ENCODE data around the gene CDKL4.
"Not testable (repeated sequence)": the region's sequence is repeated elsewhere in the genome, so short reads cannot be mapped to it uniquely, and the experiment has no call there.

CDKL4 gene

GRCh38 chr2:39247512-39248043 is 3.8 kb upstream of the CDKL4 start:
- Histone ChIP-seq H3K4me1 (ENCODE audit: control extremely low read depth in 1 of 4, control insufficient read depth in 4 of 4, insufficient read depth in 4 of 4, low read length in 3 of 4) (peaks cover 0 to 7% (median 1%) of the 10 kb centered on the region in 4 experiments), H3K27me3 (replicated peaks in 2 of 5; ENCODE audit: control insufficient read depth in 4 of 5, insufficient read depth in 5 of 5, low read length in 4 of 5) (no peaks in the 10 kb centered on the region), H3K4me3 (ENCODE audit: control insufficient read depth in 1 of 7, extremely low read depth in 1 of 7, insufficient read depth in 4 of 7, low read depth in 2 of 7, low read length in 6 of 7) (no peak overlapping the region), H3K27ac (ENCODE audit: insufficient read depth in 1 of 2, low read depth in 1 of 2, low read length in 2 of 2, poor library complexity in 1 of 2, severe bottlenecking in 2 of 2) (no peak overlapping the region), H3K36me3 (ENCODE audit: control insufficient read depth in 4 of 4, insufficient read depth in 4 of 4, low read length in 3 of 4) (peaks cover 4 to 25% (median 20%) of the 10 kb centered on the region in 4 experiments), H3K9me3 (ENCODE audit: control extremely low read depth in 1 of 5, control insufficient read depth in 4 of 5, insufficient read depth in 2 of 5, low read depth in 1 of 5, low read length in 4 of 5) (peaks cover 0 to 11% (median 5%) of the 10 kb centered on the region in 5 experiments)
- 95% methylated on average over 4 of the region's 6 CpGs for WGBS (ENCODE audit: insufficient coverage)
- ChIA-PET CTCF (interaction anchor here (1.0 kb wide), 1 partner anchor 17 kb away, joined by 3 read pairs; no protein-coding TSS in a partner anchor), POLR2A (no interaction called here)
- DNase-seq: no peak

- no peak for DNase-seq
- H3K36me3 ChIP-seq (ENCODE audit: control insufficient read depth in 4 of 4, insufficient read depth in 4 of 4, low read length in 3 of 4): peaks cover 4 to 15% (median 11%) of the 10 kb centered on the region in 4 experiments
- no peak overlapping the region for H3K27ac ChIP-seq (ENCODE audit: insufficient read depth in 1 of 2, low read depth in 1 of 2, low read length in 2 of 2, poor library complexity in 1 of 2, severe bottlenecking in 2 of 2)
- H3K4me3 ChIP-seq (ENCODE audit: control insufficient read depth in 1 of 7, extremely low read depth in 1 of 7, insufficient read depth in 4 of 7, low read depth in 2 of 7, low read length in 6 of 7): no peak overlapping the region
- ChIA-PET CTCF (no interaction called here), POLR2A (no interaction called here)
- 100% methylated on average over 1 of the region's 1 CpG for WGBS (ENCODE audit: insufficient coverage)
- peaks cover 0 to 7% (median 1%) of the 10 kb centered on the region in 4 experiments for H3K4me1 ChIP-seq (ENCODE audit: control extremely low read depth in 1 of 4, control insufficient read depth in 4 of 4, insufficient read depth in 4 of 4, low read length in 3 of 4)
- no peaks in the 10 kb centered on the region for H3K27me3 ChIP-seq (replicated peaks in 2 of 5; ENCODE audit: control insufficient read depth in 4 of 5, insufficient read depth in 5 of 5, low read length in 4 of 5)
- peaks cover 0 to 10% (median 3%) of the 10 kb centered on the region in 5 experiments for H3K9me3 ChIP-seq (ENCODE audit: control extremely low read depth in 1 of 5, control insufficient read depth in 4 of 5, insufficient read depth in 2 of 5, low read depth in 1 of 5, low read length in 4 of 5)
Measured at GRCh38 chr2:39246382-39246980, 2.7 kb upstream of the CDKL4 start.

DNA sequence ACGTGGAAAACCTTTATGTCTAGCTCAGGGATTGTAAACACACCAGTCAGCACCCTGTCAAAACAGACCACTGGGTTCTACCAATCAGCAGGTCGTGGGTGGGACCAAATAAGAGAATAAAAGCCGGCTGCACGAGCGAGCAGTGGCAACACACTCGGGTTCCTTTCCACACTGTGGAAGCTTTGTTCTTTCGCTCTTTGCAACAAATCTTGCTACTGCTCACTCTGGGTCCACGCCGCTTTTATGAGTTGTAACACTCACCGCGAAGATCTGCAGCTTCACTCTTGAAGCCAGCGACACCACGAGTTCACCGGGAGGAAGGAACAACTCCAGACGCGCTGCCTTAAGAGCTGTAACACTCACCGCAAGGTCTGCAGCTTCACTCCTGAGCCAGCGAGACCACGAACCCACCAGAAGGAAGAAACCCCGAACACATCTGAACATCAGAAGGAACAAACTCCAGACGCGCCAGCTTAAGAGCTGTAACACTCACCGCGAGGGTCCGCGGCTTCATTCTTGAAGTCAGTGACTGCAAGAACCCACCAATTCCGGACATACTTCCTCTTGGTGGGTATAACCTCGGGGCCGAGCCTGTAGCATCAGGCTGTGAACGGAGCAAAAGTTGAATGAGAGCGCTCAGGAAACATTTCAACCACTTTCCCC is 1.3 kb upstream of the CDKL4 start:
- CTCF ChIA-PET: interaction anchor here (2.1 kb wide), 1 partner anchor 16 kb away, joined by 11 read pairs; no protein-coding TSS in a partner anchor
- H3K36me3 ChIP-seq (ENCODE audit: control insufficient read depth in 4 of 4, insufficient read depth in 4 of 4, low read length in 3 of 4); H3K27ac ChIP-seq (ENCODE audit: insufficient read depth in 1 of 2, low read depth in 1 of 2, low read length in 2 of 2, poor library complexity in 1 of 2, severe bottlenecking in 2 of 2); H3K4me1 ChIP-seq (ENCODE audit: control extremely low read depth in 1 of 4, control insufficient read depth in 4 of 4, insufficient read depth in 4 of 4, low read length in 3 of 4); POLR2A ChIA-PET; H3K9me3 ChIP-seq (ENCODE audit: control extremely low read depth in 1 of 5, control insufficient read depth in 4 of 5, insufficient read depth in 2 of 5, low read depth in 1 of 5, low read length in 4 of 5); H3K27me3 ChIP-seq (replicated peaks in 2 of 5; ENCODE audit: control insufficient read depth in 4 of 5, insufficient read depth in 5 of 5, low read length in 4 of 5): not testable (repeated sequence)
- peak overlapping the region in 5 of 7 experiments; percentile 2 to 45 (median 42) for H3K4me3 ChIP-seq (ENCODE audit: control insufficient read depth in 1 of 7, extremely low read depth in 1 of 7, insufficient read depth in 4 of 7, low read depth in 2 of 7, low read length in 6 of 7)
- 62% methylated on average over 31 of the region's 31 CpGs for WGBS (ENCODE audit: insufficient coverage)
- DNase-seq: peak; percentile 47 to 89 (median 74)

- H3K4me1 ChIP-seq (ENCODE audit: control extremely low read depth in 1 of 4, control insufficient read depth in 4 of 4, insufficient read depth in 4 of 4, low read length in 3 of 4); H3K9me3 ChIP-seq (ENCODE audit: control extremely low read depth in 1 of 5, control insufficient read depth in 4 of 5, insufficient read depth in 2 of 5, low read depth in 1 of 5, low read length in 4 of 5); DNase-seq; H3K36me3 ChIP-seq (ENCODE audit: control insufficient read depth in 4 of 4, insufficient read depth in 4 of 4, low read length in 3 of 4); H3K27ac ChIP-seq (ENCODE audit: insufficient read depth in 1 of 2, low read depth in 1 of 2, low read length in 2 of 2, poor library complexity in 1 of 2, severe bottlenecking in 2 of 2); POLR2A ChIA-PET; H3K27me3 ChIP-seq (replicated peaks in 2 of 5; ENCODE audit: control insufficient read depth in 4 of 5, insufficient read depth in 5 of 5, low read length in 4 of 5): not testable (repeated sequence)
- H3K4me3 ChIP-seq (ENCODE audit: control insufficient read depth in 1 of 7, extremely low read depth in 1 of 7, insufficient read depth in 4 of 7, low read depth in 2 of 7, low read length in 6 of 7): peak overlapping the region in 1 of 7 experiments; percentile 42
- CTCF ChIA-PET: interaction anchor here (2.1 kb wide), 1 partner anchor 15 kb away, joined by 11 read pairs; no protein-coding TSS in a partner anchor
- 96% methylated on average over 32 of the region's 39 CpGs for WGBS (ENCODE audit: insufficient coverage)
Measured at GRCh38 chr2:39244241-39244862, 582 bp upstream of the CDKL4 start.

DNA sequence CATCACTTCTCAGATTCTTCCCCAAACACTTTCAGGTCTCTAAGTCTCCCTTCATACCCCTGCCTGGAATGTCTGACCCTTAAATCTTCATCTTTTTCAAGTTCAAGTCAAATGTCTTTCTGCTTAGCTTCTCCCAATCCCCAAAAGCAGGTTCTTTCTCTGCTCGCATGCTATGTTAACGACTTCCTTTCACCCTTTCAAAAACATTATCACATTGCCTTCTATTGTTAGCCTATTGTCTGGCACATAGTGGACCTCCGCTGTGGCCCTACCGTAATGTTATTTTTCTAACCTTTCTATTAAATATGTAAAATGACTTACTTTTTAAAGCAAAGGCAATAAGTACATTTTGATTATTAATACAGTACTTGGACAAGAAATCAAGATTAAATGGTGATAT is 2.2 kb downstream of the CDKL4 start:
- Histone ChIP-seq H3K36me3 (ENCODE audit: control insufficient read depth in 4 of 4, insufficient read depth in 4 of 4, low read length in 3 of 4) (no peaks in the 10 kb centered on the region), H3K27ac (ENCODE audit: insufficient read depth in 1 of 2, low read depth in 1 of 2, low read length in 2 of 2, poor library complexity in 1 of 2, severe bottlenecking in 2 of 2) (no peak overlapping the region), H3K9me3 (ENCODE audit: control extremely low read depth in 1 of 5, control insufficient read depth in 4 of 5, insufficient read depth in 2 of 5, low read depth in 1 of 5, low read length in 4 of 5) (peaks cover 0 to 4% (median 0%) of the 10 kb centered on the region in 5 experiments), H3K4me3 (ENCODE audit: control insufficient read depth in 1 of 7, extremely low read depth in 1 of 7, insufficient read depth in 4 of 7, low read depth in 2 of 7, low read length in 6 of 7) (no peak overlapping the region), H3K27me3 (replicated peaks in 2 of 5; ENCODE audit: control insufficient read depth in 4 of 5, insufficient read depth in 5 of 5, low read length in 4 of 5) (no peaks in the 10 kb centered on the region), H3K4me1 (ENCODE audit: control extremely low read depth in 1 of 4, control insufficient read depth in 4 of 4, insufficient read depth in 4 of 4, low read length in 3 of 4) (peaks cover 0 to 7% (median 1%) of the 10 kb centered on the region in 4 experiments)
- no peak for DNase-seq
- CTCF ChIA-PET: no interaction called here
- POLR2A ChIA-PET: no interaction called here
- WGBS (ENCODE audit: insufficient coverage): 79% methylated on average over 2 of the region's 4 CpGs

GRCh38 chr2:39240758-39241157 is 3.0 kb downstream of the CDKL4 start:
- ChIA-PET CTCF (no interaction called here), POLR2A (no interaction called here)
- H3K9me3 ChIP-seq (ENCODE audit: control extremely low read depth in 1 of 5, control insufficient read depth in 4 of 5, insufficient read depth in 2 of 5, low read depth in 1 of 5, low read length in 4 of 5): peaks cover 0 to 5% (median 4%) of the 10 kb centered on the region in 5 experiments
- H3K27ac ChIP-seq (ENCODE audit: insufficient read depth in 1 of 2, low read depth in 1 of 2, low read length in 2 of 2, poor library complexity in 1 of 2, severe bottlenecking in 2 of 2): no peak overlapping the region
- H3K27me3 ChIP-seq (replicated peaks in 2 of 5; ENCODE audit: control insufficient read depth in 4 of 5, insufficient read depth in 5 of 5, low read length in 4 of 5): no peaks in the 10 kb centered on the region
- peaks cover 0 to 6% (median 1%) of the 10 kb centered on the region in 4 experiments for H3K4me1 ChIP-seq (ENCODE audit: control extremely low read depth in 1 of 4, control insufficient read depth in 4 of 4, insufficient read depth in 4 of 4, low read length in 3 of 4)
- H3K4me3 ChIP-seq (ENCODE audit: control insufficient read depth in 1 of 7, extremely low read depth in 1 of 7, insufficient read depth in 4 of 7, low read depth in 2 of 7, low read length in 6 of 7): no peak overlapping the region
- no peak for DNase-seq
- 100% methylated on average over 5 of the region's 6 CpGs for WGBS (ENCODE audit: insufficient coverage)
- no peaks in the 10 kb centered on the region for H3K36me3 ChIP-seq (ENCODE audit: control insufficient read depth in 4 of 4, insufficient read depth in 4 of 4, low read length in 3 of 4)
